B cell (primary cell): ENCODE results near the gene EPHB3.

Source experiments
- EZH2 ChIP-seq: IDR thresholded peaks from 2 replicates; pipeline ENCODE4 v1.6.1; 2012; ENCODE audit warnings: borderline replicate concordance, low read depth, mild to moderate bottlenecking, moderate library complexity, low read length; ENCODE audit not compliant: insufficient read depth, poor library complexity, severe bottlenecking
- TF ChIP-seq, protein P1 (sequence below): fragments of 200-600 bp; IDR thresholded peaks from one replicate; pipeline ENCODE4 v1.8.0; 2022; ENCODE audit warnings: antibody characterized with exemption, mild to moderate bottlenecking

DNA sequence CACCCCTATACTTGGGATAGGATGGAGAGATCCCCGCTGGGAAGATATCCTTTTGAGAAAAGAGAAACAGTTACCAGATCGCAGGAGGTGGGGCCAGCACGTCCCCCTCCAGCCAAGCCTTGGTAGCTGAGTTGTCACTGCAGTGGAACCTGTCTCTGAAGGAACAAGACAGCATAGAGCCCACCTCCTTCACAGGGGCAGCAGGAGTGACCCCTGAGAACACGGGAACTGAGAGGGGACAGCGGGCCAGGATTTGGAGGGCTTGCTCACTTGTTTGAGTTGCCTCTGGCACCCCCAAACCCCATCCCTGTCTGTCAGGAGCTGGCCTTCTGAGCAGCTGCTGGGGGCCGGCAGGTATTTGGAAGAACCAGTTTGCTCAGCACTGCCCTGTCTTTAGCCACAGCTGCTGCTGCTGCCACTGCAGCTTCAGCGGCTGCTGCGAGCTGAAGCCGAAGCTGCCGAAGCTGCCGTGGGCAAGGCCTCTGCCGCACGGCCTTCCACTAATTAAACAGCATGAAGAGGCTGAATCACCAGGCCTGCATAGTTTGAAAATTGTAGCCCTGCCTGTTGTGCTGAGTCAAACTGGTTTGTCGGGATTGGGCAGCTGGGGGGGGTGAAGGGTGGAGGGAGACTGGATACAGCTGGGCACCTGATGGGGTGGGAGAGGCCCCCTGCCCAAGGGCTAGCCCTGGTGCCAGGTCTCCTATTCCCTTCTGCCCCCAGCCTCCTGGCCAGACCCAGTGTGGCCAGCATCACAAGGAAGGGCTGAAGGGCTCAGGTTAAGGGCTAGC lies 4.0 kb downstream of the EPHB3 start:
- TF ChIP-seq, protein P1, sequence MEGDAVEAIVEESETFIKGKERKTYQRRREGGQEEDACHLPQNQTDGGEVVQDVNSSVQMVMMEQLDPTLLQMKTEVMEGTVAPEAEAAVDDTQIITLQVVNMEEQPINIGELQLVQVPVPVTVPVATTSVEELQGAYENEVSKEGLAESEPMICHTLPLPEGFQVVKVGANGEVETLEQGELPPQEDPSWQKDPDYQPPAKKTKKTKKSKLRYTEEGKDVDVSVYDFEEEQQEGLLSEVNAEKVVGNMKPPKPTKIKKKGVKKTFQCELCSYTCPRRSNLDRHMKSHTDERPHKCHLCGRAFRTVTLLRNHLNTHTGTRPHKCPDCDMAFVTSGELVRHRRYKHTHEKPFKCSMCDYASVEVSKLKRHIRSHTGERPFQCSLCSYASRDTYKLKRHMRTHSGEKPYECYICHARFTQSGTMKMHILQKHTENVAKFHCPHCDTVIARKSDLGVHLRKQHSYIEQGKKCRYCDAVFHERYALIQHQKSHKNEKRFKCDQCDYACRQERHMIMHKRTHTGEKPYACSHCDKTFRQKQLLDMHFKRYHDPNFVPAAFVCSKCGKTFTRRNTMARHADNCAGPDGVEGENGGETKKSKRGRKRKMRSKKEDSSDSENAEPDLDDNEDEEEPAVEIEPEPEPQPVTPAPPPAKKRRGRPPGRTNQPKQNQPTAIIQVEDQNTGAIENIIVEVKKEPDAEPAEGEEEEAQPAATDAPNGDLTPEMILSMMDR = no peak
- TF ChIP-seq EZH2 = no peak
